OCI-M2 (cell line): ENCODE data around the gene DNAJC3.
"Not testable (repeated sequence)": the region's sequence is repeated elsewhere in the genome, so short reads cannot be mapped to it uniquely, and the experiment has no call there.

Experiments
- DNase-seq: peaks from one replicate; lab custom pipeline; 2025; ENCODE audit not compliant: unreplicated experiment; lab: John Stamatoyannopoulos, UW

The DNAJC3 gene

DNA sequence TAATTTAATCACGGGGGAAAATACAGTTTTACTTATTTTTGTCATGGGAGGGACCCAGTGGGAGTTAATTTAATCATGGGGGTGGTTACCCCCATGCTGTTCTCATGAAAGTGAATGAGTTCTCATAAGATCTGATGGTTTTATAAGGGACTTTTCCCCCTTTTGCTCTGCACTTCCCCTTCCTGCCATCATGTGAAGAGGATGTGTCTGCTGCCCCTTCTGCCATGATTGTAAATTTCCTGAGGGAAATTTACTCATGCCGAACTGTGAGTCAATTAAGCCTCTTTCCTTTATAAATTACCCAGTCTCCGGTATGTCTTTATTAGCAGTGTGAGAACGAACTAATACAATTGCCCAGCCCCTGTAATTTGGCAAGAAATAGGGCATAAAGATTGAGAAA is 35.9 kb downstream of the DNAJC3 start:
- DNase-seq: not testable (repeated sequence)

- no peak for DNase-seq
Observed at GRCh38 chr13:95713651-95714050, 36.7 kb downstream of the DNAJC3 start.

GRCh38 chr13:95714142-95714832 is 37.3 kb downstream of the DNAJC3 start:
- DNase-seq: no peak

DNA sequence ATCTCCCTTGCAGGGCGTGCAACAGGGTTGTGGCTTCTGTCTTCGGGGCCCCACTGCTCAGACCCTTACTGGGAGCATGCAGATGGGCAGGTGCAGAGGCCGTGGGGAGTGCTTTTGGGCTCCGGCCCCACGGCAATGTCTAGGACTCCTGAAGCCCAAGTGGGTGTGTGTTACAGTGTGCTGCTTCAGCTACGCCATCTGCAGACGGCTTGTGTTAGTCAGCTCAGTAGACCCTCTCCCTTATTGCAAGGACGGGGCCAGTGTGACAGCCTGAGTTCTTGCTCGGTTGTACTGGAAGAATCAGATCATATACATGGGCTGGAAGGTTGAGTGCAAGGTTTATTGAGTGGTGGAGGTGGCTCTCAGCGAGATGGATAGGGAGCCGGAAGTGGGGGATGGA is 39.3 kb downstream of the DNAJC3 start:
- no peak for DNase-seq

DNA sequence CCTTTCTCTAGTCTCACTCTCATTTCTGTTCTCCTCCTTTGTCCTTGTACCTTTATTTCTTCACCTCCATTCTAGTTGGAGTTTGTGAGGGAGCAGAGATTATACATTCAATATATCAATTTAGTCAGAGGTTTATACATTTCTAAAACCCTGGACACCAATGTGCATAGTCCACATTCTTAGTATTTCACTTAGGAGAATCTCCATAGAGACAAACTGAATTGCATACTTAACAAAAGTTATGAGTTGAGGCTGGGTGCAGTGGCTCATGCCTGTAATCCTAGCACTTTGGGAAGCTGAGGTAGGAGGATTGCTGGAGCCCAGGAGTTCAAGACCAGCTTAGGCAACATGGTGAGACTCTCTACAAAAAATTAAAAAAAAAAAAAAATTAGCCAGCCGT is 45.3 kb downstream of the DNAJC3 start:
- DNase-seq: no peak

GRCh38 chr13:95723438-95723837 is 46.5 kb downstream of the DNAJC3 start:
- DNase-seq: no peak

DNA sequence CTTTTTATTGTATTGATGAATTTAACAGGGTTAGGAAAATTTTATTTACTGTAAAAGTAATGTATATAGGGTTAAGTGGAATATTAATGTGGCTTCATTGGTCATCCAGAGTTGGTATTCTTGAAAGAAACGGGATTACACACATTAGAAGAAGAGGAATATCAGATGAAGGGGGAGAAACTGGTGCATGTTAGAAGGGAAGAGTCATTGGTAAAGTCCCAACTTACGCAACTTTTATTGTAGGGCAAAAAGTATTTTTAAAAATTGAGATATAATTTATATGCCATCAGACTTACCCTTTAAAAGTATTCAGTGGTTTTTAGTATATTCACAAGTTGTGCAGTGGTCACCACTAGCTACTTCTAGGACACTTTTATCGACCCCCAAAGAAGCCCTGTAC is 47.3 kb downstream of the DNAJC3 start:
- no peak for DNase-seq

- DNase-seq: no peak
Observed at GRCh38 chr13:95726876-95727275, 49.9 kb downstream of the DNAJC3 start.

- DNase-seq: no peak
Observed at GRCh38 chr13:95728957-95729356, 52.0 kb downstream of the DNAJC3 start.

GRCh38 chr13:95734124-95734523 is 57.2 kb downstream of the DNAJC3 start:
- DNase-seq: no peak

GRCh38 chr13:95740071-95740978 is 63.4 kb downstream of the DNAJC3 start:
- DNase-seq: not testable (repeated sequence)

GRCh38 chr13:95740979-95741320 is 64.0 kb downstream of the DNAJC3 start:
- DNase-seq: no peak

DNA sequence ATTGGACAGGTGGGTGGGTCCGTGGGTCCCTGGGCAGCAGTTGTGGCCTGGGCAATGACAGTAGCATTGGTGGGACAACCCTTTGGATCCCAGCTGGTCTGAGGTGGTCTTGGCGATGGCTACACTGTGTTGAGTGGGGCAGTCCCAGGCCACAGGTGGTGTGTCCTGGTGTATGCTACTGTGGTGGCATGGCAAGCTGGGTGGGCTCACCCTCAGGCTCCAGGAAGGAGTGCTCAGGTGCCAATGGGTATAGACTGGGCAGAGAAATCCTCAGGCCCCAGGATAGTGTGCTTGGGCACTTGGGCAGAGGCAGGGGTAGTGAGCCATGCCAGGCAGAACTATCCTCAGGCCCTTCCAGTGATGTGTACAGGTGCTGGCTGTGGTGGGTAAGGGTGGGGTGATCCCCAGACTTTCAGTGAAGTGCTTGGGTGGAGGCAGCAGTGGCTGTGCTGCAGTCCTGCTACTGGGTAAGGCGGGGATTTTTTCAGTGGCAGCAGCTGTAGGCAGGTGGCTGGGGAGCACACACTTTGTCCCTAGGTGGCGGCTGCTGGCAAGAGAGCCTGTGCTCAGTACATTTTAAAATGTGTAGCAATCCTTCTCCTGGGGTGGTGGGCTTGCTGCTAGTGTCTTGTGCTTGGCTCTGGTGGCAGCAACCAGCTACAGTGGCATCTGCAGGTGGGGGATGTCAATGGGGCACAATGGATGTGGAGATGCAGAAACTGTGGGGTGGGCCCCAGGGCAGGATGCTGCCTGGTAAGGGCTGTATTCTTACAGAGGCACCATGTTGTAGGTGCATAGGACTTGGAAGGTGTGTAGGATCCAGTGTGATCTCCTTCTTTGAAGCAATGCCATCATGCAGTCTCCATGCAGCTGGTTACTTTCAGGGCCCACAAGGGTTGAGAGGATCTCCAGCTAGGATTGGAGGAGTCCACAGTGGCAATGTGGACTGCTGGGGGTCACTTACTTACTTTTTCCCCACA is 64.9 kb downstream of the DNAJC3 start:
- no peak for DNase-seq

DNA sequence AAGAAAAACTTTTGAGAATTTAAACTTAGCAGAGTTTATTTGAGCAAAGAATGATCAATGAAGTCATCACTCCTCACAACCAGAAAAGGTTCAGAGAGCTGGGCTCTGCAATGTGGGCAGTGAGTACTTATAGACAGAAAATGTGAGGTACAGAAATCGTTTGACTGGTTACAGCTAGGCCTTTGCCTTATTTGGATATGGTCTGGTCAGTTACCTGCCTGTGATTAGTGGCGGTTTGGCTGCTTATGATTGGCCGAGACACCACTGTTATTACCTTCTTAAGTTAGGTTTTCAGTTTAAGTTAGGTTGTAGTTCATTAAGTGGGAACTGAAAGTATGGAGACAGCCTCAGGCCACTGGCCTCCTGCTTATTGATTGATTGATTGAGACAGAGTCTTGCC is 66.3 kb downstream of the DNAJC3 start:
- no peak for DNase-seq

DNA sequence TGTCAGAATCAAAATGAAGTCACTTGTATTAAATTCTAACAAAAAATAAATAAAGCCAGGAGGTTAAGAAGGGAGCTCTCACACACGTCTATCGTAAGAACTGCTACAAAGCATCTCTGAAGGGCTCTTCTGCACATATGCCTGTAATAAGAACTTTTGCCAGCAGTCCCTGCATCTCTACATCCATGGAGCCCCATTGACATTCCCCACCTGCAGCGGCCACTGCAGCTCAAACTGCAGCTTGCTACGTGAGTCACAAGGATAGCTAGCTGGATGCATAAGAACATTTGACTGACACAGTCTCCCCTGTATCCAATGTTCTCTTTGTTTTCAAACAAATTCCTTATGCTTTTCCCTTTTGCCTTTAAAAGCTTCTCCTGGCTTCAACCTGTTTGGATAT is 68.3 kb downstream of the DNAJC3 start:
- no peak for DNase-seq

GRCh38 chr13:95745752-95746151 is 68.8 kb downstream of the DNAJC3 start:
- DNase-seq: no peak

GRCh38 chr13:95749545-95749944 is 72.6 kb downstream of the DNAJC3 start:
- no peak for DNase-seq

GRCh38 chr13:95752677-95753076 is 75.7 kb downstream of the DNAJC3 start:
- no peak for DNase-seq

DNA sequence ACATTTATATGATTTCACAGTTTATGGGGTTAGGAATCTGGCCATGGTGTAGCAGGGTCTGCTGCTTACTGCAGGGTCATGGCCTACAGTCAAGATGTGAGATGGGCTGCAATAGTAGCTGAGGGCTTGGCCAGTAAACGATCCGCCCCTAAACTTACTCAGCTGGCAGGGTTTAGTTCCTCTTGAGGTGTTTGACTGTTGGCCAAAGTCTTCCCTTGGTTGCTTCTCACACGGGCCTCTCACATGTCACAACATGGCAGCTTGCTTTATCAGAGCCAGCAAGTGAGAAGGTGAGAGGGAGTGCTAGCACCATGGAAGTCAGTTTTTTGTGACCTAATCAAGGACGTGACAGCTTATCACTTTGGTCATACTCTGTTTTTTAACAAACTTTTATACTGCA is 77.1 kb downstream of the DNAJC3 start:
- no peak for DNase-seq

GRCh38 chr13:95756072-95756471 is 79.1 kb downstream of the DNAJC3 start:
- DNase-seq: no peak

GRCh38 chr13:95762626-95763025 is 85.7 kb downstream of the DNAJC3 start:
- DNase-seq: not testable (repeated sequence)
